ENCODE results near the gene UNK. TPM values are rescaled to one million over a fixed set of nuclear protein-coding genes. Genes with fewer than 3 reads are reported as not detected.

UNK gene
- total and polyA plus RNA-seq, 9 of the 15 experiments (the other 6 are each of a cell fraction or from before 2014, with no cell fraction given): 12.8 to 38.6 (median 24.8) TPM

DNA sequence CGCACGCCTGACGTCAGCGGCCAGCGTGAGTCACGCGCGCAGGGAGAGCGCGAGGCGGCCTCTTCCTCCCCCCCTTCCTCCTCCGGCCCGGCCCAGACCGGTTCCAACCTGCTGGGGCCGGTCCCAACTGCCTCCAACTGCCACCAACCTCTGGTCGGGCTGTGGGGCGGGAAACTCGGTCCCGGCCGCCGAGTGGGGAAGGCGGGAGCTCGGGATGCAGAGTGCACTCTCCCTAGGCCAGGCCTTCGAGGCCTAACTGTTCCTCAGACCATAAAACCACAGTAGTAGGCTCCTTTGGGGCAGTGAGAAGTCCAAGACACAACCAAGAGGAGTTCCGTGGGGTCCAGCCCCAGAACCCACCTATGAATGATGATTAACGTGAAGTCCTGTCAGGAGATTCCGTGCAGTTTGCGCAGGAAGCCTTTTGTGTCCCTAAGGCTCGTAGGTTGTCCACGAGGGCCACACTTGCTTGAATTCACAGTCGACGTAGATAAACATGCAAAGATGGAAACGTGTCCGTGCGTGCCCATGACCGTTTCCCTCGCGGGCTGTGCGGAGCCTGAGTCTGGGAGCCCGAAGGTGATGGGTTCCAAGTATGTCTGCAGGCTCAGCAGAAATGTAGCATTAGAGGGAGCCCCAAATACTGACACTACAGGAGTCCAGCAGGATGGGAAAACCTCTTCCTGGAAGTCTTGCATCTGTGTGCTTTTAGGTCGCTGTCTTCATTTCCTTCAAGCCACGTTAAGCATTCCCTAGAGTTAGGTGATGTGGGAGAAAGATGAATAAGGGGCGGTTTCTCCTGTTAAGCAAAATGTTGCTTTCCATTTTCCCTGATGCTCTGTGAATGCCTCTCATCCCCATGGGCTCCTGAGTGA lies 647 bp downstream of the UNK start (continued):
- TF ChIP-seq SRSF3 (IDR thresholded peaks at IDR 0.05; ENCODE audit: insufficient read depth, low read length) (peak; percentile 95; the same call in 1 of the 2 replicates), ZNF282 (CRISPR knock-in tag; IDR thresholded peaks at IDR 0.05) (no peak), FOXM1 (IDR thresholded peaks at IDR 0.05; ENCODE audit: low read depth) (no peak), FOXM1 (CRISPR knock-in tag; IDR thresholded peaks at IDR 0.05; ENCODE audit: low read depth) (0 out of 2 replicates have a peak, but pooled peaks have one; percentile 80), POU5F1 (IDR thresholded peaks at IDR 0.05; ENCODE audit: borderline replicate concordance, low read depth, low read length, partially characterized antibody) (no peak), RFX7 (CRISPR knock-in tag; IDR thresholded peaks at IDR 0.05) (peak; percentile 34; the same call in 1 of the 2 replicates), SRF (CRISPR knock-in tag; IDR thresholded peaks at IDR 0.05) (no peak; a peak in 2 of 4 replicates), ZNF140 (CRISPR knock-in tag; IDR thresholded peaks at IDR 0.05) (peak; percentile 21; the same call in 1 of the 2 replicates), ASH1L (IDR thresholded peaks at IDR 0.05; ENCODE audit: borderline replicate concordance, low read depth, partially characterized antibody) (peak; percentile 41), ZFP1 (CRISPR knock-in tag; IDR thresholded peaks at IDR 0.05) (0 out of 2 replicates have a peak, but pooled peaks have one; percentile 21), POLR2AphosphoS5 (IDR thresholded peaks at IDR 0.05; ENCODE audit: control insufficient read depth, insufficient read depth, low read depth, low read length) (peak; percentile 72; the same call in 1 of the 2 replicates), NCOA2 (IDR thresholded peaks at IDR 0.05; ENCODE audit: partially characterized antibody in 2 of 2) (no peak), MCM7 (IDR thresholded peaks at IDR 0.05) (no peak), PCBP1 (IDR thresholded peaks at IDR 0.05; ENCODE audit: low read depth, low read length, poor library complexity, severe bottlenecking) (no peak), NCOR1 (IDR thresholded peaks at IDR 0.05) (peak; percentile 54), CBX1 (IDR thresholded peaks at IDR 0.05; ENCODE audit: low read depth) (peak; percentile 84; the same call in 1 of the 2 replicates), ZNF717 (CRISPR knock-in tag; IDR thresholded peaks at IDR 0.05) (peak; percentile 72; the same call in 1 of the 2 replicates), ZC3H4 (CRISPR knock-in tag; IDR thresholded peaks at IDR 0.05; ENCODE audit: borderline replicate concordance) (peak; percentile 98), CBFA2T3 (IDR thresholded peaks at IDR 0.05) (peak; percentile 27; the same call in 1 of the 2 replicates), ZBED1 (IDR thresholded peaks at IDR 0.05) (peak; percentile 35; the same call in 1 of the 2 replicates), PTRF (tag; IDR thresholded peaks at IDR 0.05) (peak; percentile 86), PHTF2 (CRISPR knock-in tag; IDR thresholded peaks at IDR 0.05) (0 out of 2 replicates have a peak, but pooled peaks have one; percentile 38), YBX1 (IDR thresholded peaks at IDR 0.05) (no peak), RUNX1 (IDR thresholded peaks at IDR 0.05; ENCODE audit: low read depth) (0 out of 2 replicates have a peak, but pooled peaks have one; percentile 71), ESRRB (CRISPR knock-in tag; IDR thresholded peaks at IDR 0.05; ENCODE audit: borderline replicate concordance) (0 out of 2 replicates have a peak, but pooled peaks have one; percentile 49), HIVEP1 (CRISPR knock-in tag; IDR thresholded peaks at IDR 0.05) (0 out of 2 replicates have a peak, but pooled peaks have one; percentile 36), ILK (tag; IDR thresholded peaks at IDR 0.05; ENCODE audit: borderline replicate concordance, low read depth) (0 out of 2 replicates have a peak, but pooled peaks have one; percentile 44), ZNF445 (CRISPR knock-in tag; IDR thresholded peaks at IDR 0.05; ENCODE audit: low read depth) (no peak), USF2 (CRISPR knock-in tag; IDR thresholded peaks at IDR 0.05) (peak; percentile 60; the same call in 1 of the 2 replicates), KDM1A (IDR thresholded peaks at IDR 0.05) (peak in 1 of 2 experiments; percentile 94; a peak in 2 of 4 replicates)
